K562 (cell line): ENCODE data around the gene HSPA1L. TPM values are rescaled to one million over a fixed set of nuclear protein-coding genes. Genes with fewer than 3 reads are reported as not detected.
A peak's percentile ranks its signal among the peaks of the same experiment; 100 is the strongest.

Experiments
- BCOR ChIP-seq: fragments of 450-650 bp; IDR thresholded peaks from 2 replicates; pipeline ENCODE4 v1.6.1; 2016
- E2F6 ChIP-seq, 2 experiments: IDR thresholded peaks; 2 replicates each; pipeline ENCODE4 v1.6.1; 2011; ENCODE audit warnings: borderline replicate concordance in 1 of 2, control low read depth in 1 of 2, low read depth in 1 of 2, low read length in 1 of 2, mild to moderate bottlenecking in 1 of 2, mixed read lengths in 1 of 2, moderate library complexity in 1 of 2; ENCODE audit not compliant: insufficient read depth in 1 of 2, insufficient read length in 1 of 2, poor library complexity in 1 of 2, severe bottlenecking in 1 of 2; ENCODE audit errors: extremely low read depth in 1 of 2
- EGR1 ChIP-seq: fragments of 450-650 bp; conservative IDR thresholded peaks from 2 replicates; pipeline ENCODE4 v1.6.1; 2017; ENCODE audit warnings: mild to moderate bottlenecking
- JUNB ChIP-seq: fragments of 450-650 bp; formaldehyde crosslinking; conservative IDR thresholded peaks from 2 replicates; pipeline ENCODE4 v1.4.0; 2020; ENCODE audit warnings: mild to moderate bottlenecking
- KLF6 ChIP-seq: fragments of 250-450 bp; sonication (Bioruptor Pico); IDR thresholded peaks from 2 replicates; pipeline ENCODE4 v1.4.0; 2020; ENCODE audit warnings: mild to moderate bottlenecking, moderate library complexity, borderline replicate concordance
- MEF2A ChIP-seq: IDR thresholded peaks from 2 replicates; pipeline ENCODE4 v1.6.1; 2011; ENCODE audit warnings: low read depth, mild to moderate bottlenecking, low read length, moderate library complexity; ENCODE audit not compliant: control insufficient read depth
- MEIS2 ChIP-seq: fragments of 450-650 bp; IDR thresholded peaks from 2 replicates; pipeline ENCODE4 v1.6.1; 2014; ENCODE audit warnings: mild to moderate bottlenecking; ENCODE audit not compliant: partially characterized antibody
- MXD1 ChIP-seq: fragments of 250-450 bp; sonication (Bioruptor Pico); IDR thresholded peaks from 2 replicates; pipeline ENCODE4 v1.8.0; 2021; ENCODE audit warnings: borderline replicate concordance, mild to moderate bottlenecking, moderate library complexity; ENCODE audit not compliant: poor library complexity, severe bottlenecking
- MYC ChIP-seq, 2 experiments: fragments of 250-450 bp in 1 of 2; sonication (Bioruptor Pico) in 1 of 2; IDR thresholded peaks; 2 replicates each; pipeline versions ENCODE4 v1.5.1 to v1.6.1; 2012 to 2021; ENCODE audit warnings: low read depth in 2 of 2, borderline replicate concordance in 1 of 2, improper control_type of control experiment in 1 of 2, low read length in 1 of 2, mild to moderate bottlenecking in 1 of 2, moderate library complexity in 1 of 2
- RCOR1 ChIP-seq, 2 experiments: IDR thresholded peaks; 2 replicates each; pipeline ENCODE4 v1.6.1; 2012; ENCODE audit warnings: low read depth in 2 of 2, low read length in 2 of 2, borderline replicate concordance in 1 of 2, improper control_type of control experiment in 1 of 2
- REST ChIP-seq, 2 experiments: fragments of 450-650 bp; formaldehyde crosslinking in 1 of 2; IDR thresholded peaks; 2 replicates each; pipeline versions ENCODE4 v1.4.0 to v1.6.1; 2014 to 2020; ENCODE audit warnings: mild to moderate bottlenecking in 2 of 2, borderline replicate concordance in 1 of 2, low read depth in 1 of 2
- TBP ChIP-seq: optimal IDR thresholded peaks from 2 replicates; pipeline ENCODE3; 2011; ENCODE audit warnings: low read depth, low read length, improper control_type of control experiment
- TCF7 ChIP-seq: sonication (generic); IDR thresholded peaks from 2 replicates; pipeline ENCODE4 v1.6.1; 2016; ENCODE audit warnings: antibody characterized with exemption, borderline replicate concordance
- ZFX ChIP-seq: sonication (generic); formaldehyde crosslinking; IDR thresholded peaks from 2 replicates; pipeline ENCODE4 v1.8.0; 2022; ENCODE audit warnings: mild to moderate bottlenecking, missing genetic modification reagents, moderate library complexity
- ZNF740 ChIP-seq, 3 experiments: fragments of 200-800 bp in 1 of 3; sonication (Bioruptor generic) in 1 of 3; sonication (generic) in 1 of 3; formaldehyde crosslinking in 1 of 3; IDR thresholded peaks; 2 replicates each; pipeline versions ENCODE4 v1.6.1 to v1.8.0; 2016 to 2022; ENCODE audit warnings: mild to moderate bottlenecking in 2 of 3, missing compliant biosample characterization in 2 of 3, missing genetic modification characterization in 2 of 3, missing genetic modification reagents in 1 of 3
- polyA plus RNA-seq, 8 experiments: library from polyadenylated mRNA; depleted of rRNA in 4 of 8; stranded (reverse) in 5 of 8; unstranded in 3 of 8; fragments of >200 nt; fragmentation: Nextera tagmentation in 2 of 8; fragmentation: Illumina TruSeq in 1 of 8; extraction: Ambion mirVana in 2 of 8; extraction: Trizol in 1 of 8; gene quantifications; 2 replicates each; pipeline versions ENCODE4 v1.2.1 to v1.2.3, GENCODE V29; 2011 to 2014; ENCODE audit warnings: inconsistent platforms in 1 of 8, missing spikeins in 1 of 8
- total RNA-seq, 7 experiments: library from RNA; depleted of rRNA in 6 of 7; stranded (reverse); fragments of >200 nt in 6 of 7; fragmentation: Illumina TruSeq in 2 of 7; extraction: Trizol in 2 of 7; gene quantifications; 2 replicates each; pipeline versions ENCODE4 v1.2.1 to v1.2.3, GENCODE V29; 2011 to 2021; ENCODE audit warnings: low replicate concordance in 1 of 7

HSPA1L gene
- total and polyA plus RNA-seq, 9 of the 15 experiments (the other 6 are each of a cell fraction or from before 2014, with no cell fraction given), result 0.14 to 2.1 (median 1.3) TPM

GRCh38 chr6:31814677-31815024 is 432 bp downstream of the HSPA1L start (continued):
- TF ChIP-seq E2F6 (IDR thresholded peaks at IDR 0.05; ENCODE audit: borderline replicate concordance in 1 of 2, extremely low read depth in 1 of 2, insufficient read depth in 1 of 2, insufficient read length in 1 of 2, low read depth in 1 of 2, low read length in 1 of 2, poor library complexity in 1 of 2, severe bottlenecking in 1 of 2) (peak in 1 of 2 experiments; percentile 4), ZNF740 (CRISPR knock-in tag; IDR thresholded peaks at IDR 0.05) (no peak; the same call in none of the 2 replicates), ZNF740 (tag; IDR thresholded peaks at IDR 0.05) (peak in 1 of 2 experiments; percentile 87; a peak in 2 of 4 replicates), EGR1 (peak; percentile 97), REST (IDR thresholded peaks at IDR 0.05; ENCODE audit: borderline replicate concordance) (no peak), REST (CRISPR knock-in tag; IDR thresholded peaks at IDR 0.05; ENCODE audit: low read depth) (no peak), BCOR (peak; percentile 17; the same call in 1 of the 2 replicates), RCOR1 (IDR thresholded peaks at IDR 0.05; ENCODE audit: borderline replicate concordance in 1 of 2, low read depth in 2 of 2, low read length in 2 of 2) (peak; percentile 5 to 82; a peak in 1 of 4 replicates), JUNB (CRISPR knock-in tag) (0 out of 2 replicates have a peak, but pooled peaks have one; percentile 27), TCF7 (peak; percentile 69; the same call in 1 of the 2 replicates), MXD1 (CRISPR knock-in tag) (no peak), ZFX (CRISPR knock-in tag) (no peak), MEIS2 (peak; percentile 69), MYC (IDR thresholded peaks at IDR 0.05; ENCODE audit: low read depth, low read length) (0 out of 2 replicates have a peak, but pooled peaks have one; percentile 46), MYC (CRISPR knock-in tag; IDR thresholded peaks at IDR 0.05; ENCODE audit: borderline replicate concordance, low read depth) (no peak), KLF6 (peak; percentile 91), MEF2A (no peak), TBP (peak; percentile 82)
